Measurements from ENCODE around the gene COG8.

COG8 gene

GRCh38 chr16:69319381-69319780, 20.0 kb downstream of the COG8 start:
- H3K27me3 ChIP-seq, result no peaks in the 10 kb centered on the region
- H3K36me3 ChIP-seq, result peaks cover 86 to 99% (median 92%) of the 10 kb centered on the region in 3 donors
- H3K27ac ChIP-seq, result no peak overlapping the region
- TF ChIP-seq, protein P1, sequence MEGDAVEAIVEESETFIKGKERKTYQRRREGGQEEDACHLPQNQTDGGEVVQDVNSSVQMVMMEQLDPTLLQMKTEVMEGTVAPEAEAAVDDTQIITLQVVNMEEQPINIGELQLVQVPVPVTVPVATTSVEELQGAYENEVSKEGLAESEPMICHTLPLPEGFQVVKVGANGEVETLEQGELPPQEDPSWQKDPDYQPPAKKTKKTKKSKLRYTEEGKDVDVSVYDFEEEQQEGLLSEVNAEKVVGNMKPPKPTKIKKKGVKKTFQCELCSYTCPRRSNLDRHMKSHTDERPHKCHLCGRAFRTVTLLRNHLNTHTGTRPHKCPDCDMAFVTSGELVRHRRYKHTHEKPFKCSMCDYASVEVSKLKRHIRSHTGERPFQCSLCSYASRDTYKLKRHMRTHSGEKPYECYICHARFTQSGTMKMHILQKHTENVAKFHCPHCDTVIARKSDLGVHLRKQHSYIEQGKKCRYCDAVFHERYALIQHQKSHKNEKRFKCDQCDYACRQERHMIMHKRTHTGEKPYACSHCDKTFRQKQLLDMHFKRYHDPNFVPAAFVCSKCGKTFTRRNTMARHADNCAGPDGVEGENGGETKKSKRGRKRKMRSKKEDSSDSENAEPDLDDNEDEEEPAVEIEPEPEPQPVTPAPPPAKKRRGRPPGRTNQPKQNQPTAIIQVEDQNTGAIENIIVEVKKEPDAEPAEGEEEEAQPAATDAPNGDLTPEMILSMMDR (IDR thresholded peaks at IDR 0.05), result no peak
- intact Hi-C loops (cut with DNase I; ENCODE audit: low total_unique reads), result no loop called here
- H3K9me3 ChIP-seq, result no peaks in the 10 kb centered on the region
- H3K4me1 ChIP-seq, result no peaks in the 10 kb centered on the region
- DNase-seq, result no peak
- H3K4me3 ChIP-seq, result no peak overlapping the region

- peak in 1 of 2 donors; percentile 9 for DNase-seq
- TF ChIP-seq, protein P1 (IDR thresholded peaks at IDR 0.05), result no peak
- H3K27me3 ChIP-seq, result no peaks in the 10 kb centered on the region
- peaks cover 82 to 99% (median 87%) of the 10 kb centered on the region in 3 donors for H3K36me3 ChIP-seq
- no peaks in the 10 kb centered on the region for H3K9me3 ChIP-seq
- no peak overlapping the region for H3K4me3 ChIP-seq
- H3K27ac ChIP-seq, result no peak overlapping the region
- H3K4me1 ChIP-seq, result peaks cover 0 to 2% (median 0%) of the 10 kb centered on the region in 4 donors
- intact Hi-C loops (cut with DNase I; ENCODE audit: low total_unique reads), result no loop called here
Measured at GRCh38 chr16:69318911-69319289, 20.5 kb downstream of the COG8 start.

DNA sequence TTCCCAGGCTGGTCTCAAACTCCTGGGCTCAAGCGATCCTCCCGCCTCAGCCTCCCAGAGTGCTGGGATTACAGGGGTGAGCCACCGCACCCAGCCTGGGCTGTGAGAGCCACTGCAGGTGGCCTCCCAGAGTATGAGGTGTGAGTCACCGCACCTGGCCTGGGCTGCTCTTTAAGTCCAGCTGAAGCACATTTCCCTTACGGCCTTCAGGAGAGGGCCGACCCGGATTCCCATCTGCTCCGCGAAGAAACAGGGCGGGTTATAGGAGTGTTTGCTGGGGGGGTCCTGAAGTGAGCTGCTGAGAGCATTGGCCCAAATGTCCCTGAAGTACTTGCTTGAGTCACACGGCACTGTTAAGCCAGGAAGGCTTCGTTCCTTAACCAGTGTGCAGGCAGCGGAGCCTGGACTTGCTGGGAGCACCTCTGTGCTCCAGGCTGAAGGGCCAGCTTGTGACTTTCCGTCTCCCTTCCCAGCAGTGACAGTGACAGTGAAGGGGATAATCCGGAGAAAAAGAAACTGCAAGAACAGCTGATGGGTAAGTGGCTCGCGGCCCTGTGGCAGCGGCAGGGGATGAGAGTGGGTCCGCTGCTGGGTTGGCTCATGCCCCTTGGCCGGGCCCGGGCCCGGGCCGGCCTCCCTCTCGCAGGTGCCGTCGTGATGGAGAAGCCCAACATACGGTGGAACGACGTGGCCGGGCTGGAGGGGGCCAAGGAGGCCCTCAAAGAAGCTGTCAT, 21.0 kb downstream of the COG8 start:
- TF ChIP-seq, protein P1 (IDR thresholded peaks at IDR 0.05), result no peak
- no peaks in the 10 kb centered on the region for H3K27me3 ChIP-seq
- H3K27ac ChIP-seq, result no peak overlapping the region
- intact Hi-C loops (cut with DNase I; ENCODE audit: low total_unique reads), result no loop called here
- peaks cover 80 to 97% (median 82%) of the 10 kb centered on the region in 3 donors for H3K36me3 ChIP-seq
- no peaks in the 10 kb centered on the region for H3K9me3 ChIP-seq
- peaks cover 0 to 8% (median under 1%) of the 10 kb centered on the region in 4 donors for H3K4me1 ChIP-seq
- H3K4me3 ChIP-seq, result no peak overlapping the region
- DNase-seq, result no peak

DNA sequence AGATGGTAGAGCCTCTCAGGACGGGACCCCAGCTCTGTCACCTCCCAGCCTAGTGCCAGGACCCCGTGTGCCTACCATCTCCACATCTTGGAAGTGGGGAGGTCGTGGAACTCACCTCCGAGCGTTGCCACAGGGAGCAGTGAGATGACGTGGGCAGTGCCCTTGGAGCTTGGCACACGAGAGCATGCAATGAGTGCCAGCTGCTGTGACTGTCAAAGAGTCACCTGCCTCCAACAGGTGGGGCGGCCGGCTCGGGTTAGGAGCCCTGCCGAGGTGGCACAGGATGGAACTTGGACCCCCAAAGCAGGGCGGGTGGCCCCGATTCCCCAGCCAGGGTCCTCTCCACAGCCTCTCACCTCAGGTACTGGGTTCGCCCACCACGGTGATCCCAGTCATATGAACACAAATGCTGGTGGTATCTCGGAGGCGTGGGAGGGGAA, 22.7 kb downstream of the COG8 start:
- TF ChIP-seq, protein P1 (IDR thresholded peaks at IDR 0.05), result no peak
- H3K27ac ChIP-seq, result no peak overlapping the region

DNA sequence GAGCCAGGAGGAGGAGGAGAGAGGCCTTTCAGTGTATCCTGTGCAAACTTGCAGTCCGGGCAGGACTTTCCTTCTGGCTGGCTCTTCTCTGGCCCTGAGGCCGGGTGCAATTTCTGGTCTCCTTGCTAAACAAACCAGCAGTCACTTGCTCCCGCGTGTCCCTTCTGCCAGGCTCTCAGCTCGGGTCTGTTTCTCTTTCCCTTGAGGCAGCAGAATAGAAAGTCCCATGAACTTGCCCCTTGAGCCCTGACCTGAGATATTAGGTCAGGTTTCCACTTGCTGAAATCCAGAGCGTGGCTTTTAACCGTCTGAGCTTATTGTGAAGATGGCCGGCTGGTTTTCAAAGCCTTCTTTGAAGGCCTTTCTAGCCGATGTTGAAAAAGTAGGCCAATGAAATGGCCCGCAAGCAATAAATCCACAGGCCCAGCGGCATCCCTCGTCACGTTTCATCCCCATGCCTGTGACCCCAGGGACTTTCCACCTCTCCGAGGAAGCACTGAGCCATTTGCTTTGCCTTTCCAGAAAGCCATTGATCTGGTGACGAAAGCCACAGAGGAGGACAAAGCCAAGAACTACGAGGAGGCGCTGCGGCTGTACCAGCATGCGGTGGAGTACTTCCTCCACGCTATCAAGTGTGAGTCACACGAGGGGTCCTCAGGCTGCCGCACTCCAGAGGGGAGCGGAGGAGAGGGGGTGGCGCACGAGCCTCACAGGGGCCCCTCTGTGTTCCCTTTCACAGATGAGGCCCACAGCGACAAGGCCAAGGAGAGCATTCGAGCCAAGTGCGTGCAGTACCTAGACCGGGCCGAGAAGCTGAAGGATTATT, 23.7 kb downstream of the COG8 start:
- Histone ChIP-seq H3K27ac (no peak overlapping the region), H3K27me3 (no peaks in the 10 kb centered on the region), H3K4me3 (no peak overlapping the region), H3K4me1 (peaks cover 3 to 23% (median 17%) of the 10 kb centered on the region in 4 donors), H3K9me3 (no peaks in the 10 kb centered on the region), H3K36me3 (peaks cover 53 to 76% (median 55%) of the 10 kb centered on the region in 3 donors)
- DNase-seq, result no peak
- TF ChIP-seq, protein P1 (IDR thresholded peaks at IDR 0.05), result no peak
- intact Hi-C loops (cut with DNase I; ENCODE audit: low total_unique reads), result no loop called here

More for the DNA sequence above, 22.7 kb downstream of the COG8 start:
- H3K4me3 ChIP-seq, result no peak overlapping the region
- H3K9me3 ChIP-seq, result no peaks in the 10 kb centered on the region
- H3K36me3 ChIP-seq, result peaks cover 62 to 80% (median 64%) of the 10 kb centered on the region in 3 donors
- no peak for DNase-seq
- no peaks in the 10 kb centered on the region for H3K27me3 ChIP-seq
- peaks cover 0 to 23% (median 17%) of the 10 kb centered on the region in 4 donors for H3K4me1 ChIP-seq
- intact Hi-C loops (cut with DNase I; ENCODE audit: low total_unique reads), result no loop called here

All from tibial artery (tissue), 4 donors.